Stromal cell of bone marrow (primary cell): Measurements from ENCODE around the gene OR10AD1.
"Not testable (repeated sequence)": the region's sequence is repeated elsewhere in the genome, so short reads cannot be mapped to it uniquely, and the experiment has no call there.

Experiments used
- DNase-seq: peaks from one replicate; pipeline ENCODE4 v3.0.0-alpha.2; 2012; ENCODE audit warnings: low read depth

Gene OR10AD1

GRCh38 chr12:48160046-48160445, 43.0 kb downstream of the OR10AD1 start:
- DNase-seq = no peak

GRCh38 chr12:48157889-48158370, 45.2 kb downstream of the OR10AD1 start:
- DNase-seq = no peak

GRCh38 chr12:48157018-48157888, 45.8 kb downstream of the OR10AD1 start, which contains the start of gene ASB8:
ASB8 (minus strand) TSS chr12:48157515; CDS start chr12:48153496, 4,019 bp downstream.
- peak; percentile 95 for DNase-seq

- no peak for DNase-seq
Measured at GRCh38 chr12:48156652-48157017, 46.5 kb downstream of the OR10AD1 start.

GRCh38 chr12:48155786-48156185, 47.3 kb downstream of the OR10AD1 start:
- DNase-seq = not testable (repeated sequence)
